H1 (cell line): Measurements from ENCODE around the gene WWP2. TPM values are rescaled to one million over a fixed set of nuclear protein-coding genes. Genes with fewer than 3 reads are reported as not detected.

ENCODE experiments used
- CTCF ChIA-PET: fragments of 300-600 bp; sonication (Branson Sonifier 250); formaldehyde crosslinking; loops from one replicate; lab custom pipeline; 2021; ENCODE audit not compliant: partially characterized antibody; lab: Charles Lee
- POLR2A ChIA-PET: fragments of 300-600 bp; sonication (Branson Sonifier 250); formaldehyde crosslinking; loops from one replicate; lab custom pipeline; 2021; ENCODE audit warnings: inconsistent platforms; ENCODE audit not compliant: partially characterized antibody; lab: Charles Lee
- DNase-seq, 2 experiments: peaks; one replicate each; pipeline versions ENCODE4 v3.0.0 to v3.0.0-alpha.2; 2010 to 2022; ENCODE audit warnings: low spot score in 2 of 2, low read depth in 1 of 2, mixed read lengths in 1 of 2
- FAIRE-seq: peaks from 2 replicates; lab custom pipeline; 2011; peaks lifted over from hg19 to GRCh38; lab: Jason Lieb, UNC
- H2AFZ ChIP-seq: 2 replicates; pipeline ENCODE4 v1.8.1; 2012; ENCODE audit warnings: low read length, inconsistent platforms
- H2AK5ac ChIP-seq: 2 replicates; pipeline ENCODE4 v1.6.1; 2013; ENCODE audit warnings: low read depth, low read length
- H2BK120ac ChIP-seq: replicated peaks from 2 replicates; pipeline ENCODE3; 2013; ENCODE audit warnings: low read depth, low read length, inconsistent platforms
- H2BK12ac ChIP-seq: 2 replicates; pipeline ENCODE4 v1.6.1; 2013; ENCODE audit warnings: low read depth, low read length
- H2BK15ac ChIP-seq: 2 replicates; pipeline ENCODE4 v1.6.1; 2013; ENCODE audit warnings: low read length
- H2BK20ac ChIP-seq: 2 replicates; pipeline ENCODE4 v1.6.1; 2013; ENCODE audit warnings: low read length
- H2BK5ac ChIP-seq: 2 replicates; pipeline ENCODE4 v1.6.1; 2013; ENCODE audit warnings: low read depth, low read length
- H3K14ac ChIP-seq: 2 replicates; pipeline ENCODE4 v1.6.1; 2013; ENCODE audit warnings: inconsistent platforms; ENCODE audit not compliant: insufficient read length
- H3K18ac ChIP-seq: 2 replicates; pipeline ENCODE4 v1.6.1; 2013; ENCODE audit warnings: low read length; ENCODE audit errors: extremely low read depth
- H3K23ac ChIP-seq: 2 replicates; pipeline ENCODE4 v1.6.1; 2013; ENCODE audit warnings: inconsistent platforms; ENCODE audit not compliant: insufficient read length
- H3K23me2 ChIP-seq: 2 replicates; pipeline ENCODE4 v1.6.1; 2013; ENCODE audit warnings: low read depth, low read length
- H3K27ac ChIP-seq: 2 replicates; pipeline ENCODE4 v1.6.1; 2011; ENCODE audit warnings: low read depth, low read length, inconsistent platforms
- H3K27me3 ChIP-seq, 4 experiments: replicated peaks in 1 of 4; 1 replicate in 1 of 4; 2 replicates in 3 of 4; pipeline versions ENCODE4 v1.6.1 to v1.8.1; 2011 to 2013; ENCODE audit warnings: low read length in 3 of 4, mild to moderate bottlenecking in 3 of 4, inconsistent platforms in 2 of 4, mixed read lengths in 2 of 4, moderate library complexity in 1 of 4; ENCODE audit not compliant: control insufficient read depth in 3 of 4, insufficient read depth in 3 of 4; ENCODE audit errors: extremely low read depth in 1 of 4
- H3K36me3 ChIP-seq, 4 experiments: 2 replicates each; pipeline versions ENCODE4 v1.6.1 to v1.8.1; 2011 to 2013; ENCODE audit warnings: mild to moderate bottlenecking in 4 of 4, low read length in 3 of 4, moderate library complexity in 2 of 4, control low read depth in 1 of 4, inconsistent platforms in 1 of 4; ENCODE audit not compliant: insufficient read depth in 4 of 4, control insufficient read depth in 2 of 4
- H3K4ac ChIP-seq: replicated peaks from 2 replicates; pipeline ENCODE3; 2013; ENCODE audit warnings: low read length, low read depth, mixed read lengths, inconsistent platforms; ENCODE audit not compliant: insufficient read length
- H3K4me1 ChIP-seq, 4 experiments: replicated peaks in 1 of 4; 1 replicate in 1 of 4; 2 replicates in 3 of 4; pipeline versions ENCODE4 v1.6.1 to v1.8.1; 2011 to 2013; ENCODE audit warnings: low read length in 3 of 4, inconsistent platforms in 2 of 4, mixed read lengths in 1 of 4; ENCODE audit not compliant: insufficient read depth in 4 of 4, control insufficient read depth in 3 of 4
- H3K4me2 ChIP-seq, 2 experiments: 2 replicates each; pipeline versions ENCODE4 v1.6.1 to v1.8.1; 2011 to 2013; ENCODE audit warnings: low read depth in 2 of 2, low read length in 2 of 2, control low read depth in 1 of 2, inconsistent platforms in 1 of 2, mild to moderate bottlenecking in 1 of 2; ENCODE audit not compliant: insufficient read depth in 1 of 2
- H3K4me3 ChIP-seq, 4 experiments: fragments of 200-600, 300-600 bp in 1 of 4; sonication (generic), shearing (Covaris generic), sonication (Bioruptor Twin) in 1 of 4; 2 replicates each; pipeline versions ENCODE4 v1.5.1 to v1.8.1; 2011 to 2016; ENCODE audit warnings: low read length in 4 of 4, low read depth in 3 of 4, control low read depth in 2 of 4, inconsistent platforms in 2 of 4, mild to moderate bottlenecking in 2 of 4, mixed read lengths in 1 of 4, moderate library complexity in 1 of 4; ENCODE audit not compliant: insufficient read depth in 2 of 4; ENCODE audit errors: extremely low read depth in 1 of 4
- H3K56ac ChIP-seq: replicated peaks from 2 replicates; pipeline ENCODE3; 2013; ENCODE audit warnings: low read depth, mild to moderate bottlenecking, mixed read lengths, low read length, inconsistent platforms; ENCODE audit not compliant: insufficient read length
- H3K79me1 ChIP-seq: 2 replicates; pipeline ENCODE4 v1.6.1; 2013; ENCODE audit warnings: low read depth, low read length, control low read depth
- H3K79me2 ChIP-seq, 2 experiments: 2 replicates each; pipeline versions ENCODE4 v1.6.1 to v1.8.1; 2012 to 2013; ENCODE audit warnings: low read length in 2 of 2, mild to moderate bottlenecking in 2 of 2, inconsistent platforms in 1 of 2; ENCODE audit not compliant: insufficient read depth in 2 of 2, control insufficient read depth in 1 of 2
- H3K9ac ChIP-seq, 4 experiments: replicated peaks in 1 of 4; 1 replicate in 1 of 4; 2 replicates in 3 of 4; pipeline versions ENCODE4 v1.6.1 to v1.8.1; 2011 to 2013; ENCODE audit warnings: low read depth in 3 of 4, low read length in 3 of 4, control low read depth in 2 of 4, mild to moderate bottlenecking in 2 of 4, moderate library complexity in 2 of 4, inconsistent platforms in 1 of 4; ENCODE audit errors: extremely low read depth in 1 of 4
- H3K9me3 ChIP-seq, 2 experiments: 2 replicates each; pipeline versions ENCODE4 v1.6.1 to v1.8.1; 2012 to 2013; ENCODE audit warnings: mild to moderate bottlenecking in 2 of 2, moderate library complexity in 2 of 2, control low read depth in 1 of 2, inconsistent platforms in 1 of 2, low read depth in 1 of 2, low read length in 1 of 2, mixed read lengths in 1 of 2; ENCODE audit not compliant: insufficient read depth in 2 of 2
- H4K20me1 ChIP-seq, 2 experiments: replicated peaks in 1 of 2; 2 replicates each; pipeline versions ENCODE3 to v1.8.1; 2011 to 2013; ENCODE audit warnings: inconsistent platforms in 2 of 2, low read length in 2 of 2, mild to moderate bottlenecking in 1 of 2; ENCODE audit not compliant: insufficient read depth in 2 of 2, control insufficient read depth in 1 of 2
- H4K5ac ChIP-seq: 2 replicates; pipeline ENCODE4 v1.6.1; 2013; ENCODE audit warnings: low read length, low read depth, mixed read lengths, inconsistent platforms; ENCODE audit not compliant: insufficient read length
- H4K8ac ChIP-seq: 2 replicates; pipeline ENCODE4 v1.8.0; 2013; ENCODE audit warnings: mild to moderate bottlenecking, moderate library complexity, low read length, inconsistent platforms; ENCODE audit not compliant: insufficient read depth; ENCODE audit errors: extremely low read depth
- H4K91ac ChIP-seq: replicated peaks from 2 replicates; pipeline ENCODE3; 2013; ENCODE audit warnings: low read length, mixed read lengths, inconsistent platforms; ENCODE audit not compliant: insufficient read length
- BCL11A ChIP-seq, 2 experiments: IDR thresholded peaks; one replicate each; pipeline ENCODE4 v1.6.1; 2011; ENCODE audit warnings: low read depth in 2 of 2, low read length in 2 of 2, mild to moderate bottlenecking in 2 of 2
- GTF2F1 ChIP-seq: IDR thresholded peaks from 2 replicates; pipeline ENCODE4 v1.6.1; 2012; ENCODE audit warnings: low read depth, low read length, improper control_type of control experiment, borderline replicate concordance
- TAF1 ChIP-seq: IDR thresholded peaks from 2 replicates; pipeline ENCODE4 v1.6.1; 2011; ENCODE audit warnings: mild to moderate bottlenecking, low read depth, low read length
- TBP ChIP-seq: IDR thresholded peaks from 2 replicates; pipeline ENCODE4 v1.6.1; 2011; ENCODE audit warnings: low read depth, low read length, improper control_type of control experiment
- TEAD4 ChIP-seq: IDR thresholded peaks from 2 replicates; pipeline ENCODE4 v1.6.1; 2012; ENCODE audit warnings: low read depth, low read length, inconsistent platforms, mixed read lengths
- WGBS, 2 experiments: shearing (Covaris generic) in 1 of 2; methylation state at CpG; one replicate each; pipeline versions ENCODE4 v1.1.6 to v1.1.7; 2013 to 2015; ENCODE audit warnings: low lambda C conversion rate in 2 of 2, mixed read lengths in 2 of 2, inconsistent platforms in 1 of 2, low coverage in 1 of 2, missing lambda C conversion rate in 1 of 2; ENCODE audit not compliant: insufficient replicate concordance in 2 of 2, insufficient coverage in 1 of 2, insufficient read length in 1 of 2; ENCODE audit errors: extremely low coverage in 1 of 2, missing lambda C conversion rate in 1 of 2; 5-methylcytosine and 5-hydroxymethylcytosine counted together
- polyA plus RNA-seq, 7 experiments: library from polyadenylated mRNA; depleted of rRNA in 3 of 7; stranded (reverse) in 5 of 7; unstranded in 2 of 7; fragments of >200 nt in 5 of 7; fragments of 200-250 nt in 2 of 7; gene quantifications; 1 replicate in 5 of 7; 2 replicates in 1 of 7; 4 replicates in 1 of 7; pipeline versions ENCODE4 v1.2.1 to v1.2.3, GENCODE V29; 2011 to 2013; ENCODE audit warnings: missing spikeins in 2 of 7, mixed read lengths in 2 of 7
- total RNA-seq: library from RNA; stranded (reverse); fragmentation: NEBNext Ultra II Directional; extraction: Animal tissue kit (Norgen Biotek cat#: 25700); gene quantifications from 2 replicates; pipeline ENCODE4 v1.2.1, GENCODE V29; 2021

WWP2 gene
- total and polyA plus RNA-seq, 2 of the 8 experiments (the other 6 are each of a cell fraction or from before 2014, with no cell fraction given) = 14.1 to 42.2 TPM

GRCh38 chr16:69921127-69921526 is 159.0 kb downstream of the WWP2 start:
- no peaks in the 10 kb centered on the region for H3K9me3 ChIP-seq
- no peak overlapping the region for H3K27ac ChIP-seq
- H3K14ac ChIP-seq = no peak overlapping the region
- H4K8ac ChIP-seq = no peak overlapping the region
- CTCF ChIA-PET = interaction anchor here (0.7 to 2.0 kb wide), 2 partner anchors 9 to 265 kb away, joined by 3 to 12 read pairs; no protein-coding TSS in a partner anchor
- H2AK5ac ChIP-seq = no peak overlapping the region
- H2BK20ac ChIP-seq = no peak overlapping the region
- H3K18ac ChIP-seq = no peak overlapping the region
- peaks cover 5 to 10% (median 8%) of the 10 kb centered on the region in 4 experiments; a peak in 5 of 7 replicates for H3K4me1 ChIP-seq
- H3K4me2 ChIP-seq = no peak overlapping the region
- DNase-seq = no peak
- POLR2A ChIA-PET = interaction anchor here (0.7 kb wide), 1 partner anchor 86 kb away, joined by 3 read pairs; no protein-coding TSS in a partner anchor
- no peak for FAIRE-seq
- no peak overlapping the region for H3K23ac ChIP-seq
- no peak overlapping the region for H3K4ac ChIP-seq
- H2BK120ac ChIP-seq = no peak overlapping the region
- H4K20me1 ChIP-seq = no peaks in the 10 kb centered on the region
- H3K79me2 ChIP-seq = no peaks in the 10 kb centered on the region
- no peak overlapping the region for H4K91ac ChIP-seq
- 89% methylated on average over 2 of the region's 2 CpGs; no CpG with 5 or more reads in 1 of the 2 experiments for WGBS, 2 experiments
- no peaks in the 10 kb centered on the region; a peak in 1 of 8 replicates for H3K36me3 ChIP-seq
- no peaks in the 10 kb centered on the region for H3K23me2 ChIP-seq
- no peak overlapping the region for H3K56ac ChIP-seq
- H2AFZ ChIP-seq = no peak overlapping the region
- H2BK5ac ChIP-seq = no peak overlapping the region
- no peak overlapping the region for H3K4me3 ChIP-seq
- no peak overlapping the region for H4K5ac ChIP-seq
- no peaks in the 10 kb centered on the region; the same call in 1 of the 2 replicates for H3K79me1 ChIP-seq
- TF ChIP-seq TEAD4 (no peak), BCL11A (IDR thresholded peaks at IDR 0.05; ENCODE audit: low read depth in 2 of 2, low read length in 2 of 2) (no peak), GTF2F1 (no peak), TAF1 (no peak), TBP (no peak)
- no peak overlapping the region for H2BK15ac ChIP-seq
- no peaks in the 10 kb centered on the region for H3K27me3 ChIP-seq
- H3K9ac ChIP-seq = no peak overlapping the region
- no peak overlapping the region for H2BK12ac ChIP-seq
